ENCODE results near the gene NR2C2.
"Not testable (repeated sequence)": the region's sequence is repeated elsewhere in the genome, so short reads cannot be mapped to it uniquely, and the experiment has no call there.

Gene NR2C2

GRCh38 chr3:14947100-14947885, at the start of gene NR2C2:
TSS of gene NR2C2 (plus strand) at chr3:14947583. CDS start at chr3:15003915, 56,332 bp downstream.
- TF ChIP-seq, protein P1, sequence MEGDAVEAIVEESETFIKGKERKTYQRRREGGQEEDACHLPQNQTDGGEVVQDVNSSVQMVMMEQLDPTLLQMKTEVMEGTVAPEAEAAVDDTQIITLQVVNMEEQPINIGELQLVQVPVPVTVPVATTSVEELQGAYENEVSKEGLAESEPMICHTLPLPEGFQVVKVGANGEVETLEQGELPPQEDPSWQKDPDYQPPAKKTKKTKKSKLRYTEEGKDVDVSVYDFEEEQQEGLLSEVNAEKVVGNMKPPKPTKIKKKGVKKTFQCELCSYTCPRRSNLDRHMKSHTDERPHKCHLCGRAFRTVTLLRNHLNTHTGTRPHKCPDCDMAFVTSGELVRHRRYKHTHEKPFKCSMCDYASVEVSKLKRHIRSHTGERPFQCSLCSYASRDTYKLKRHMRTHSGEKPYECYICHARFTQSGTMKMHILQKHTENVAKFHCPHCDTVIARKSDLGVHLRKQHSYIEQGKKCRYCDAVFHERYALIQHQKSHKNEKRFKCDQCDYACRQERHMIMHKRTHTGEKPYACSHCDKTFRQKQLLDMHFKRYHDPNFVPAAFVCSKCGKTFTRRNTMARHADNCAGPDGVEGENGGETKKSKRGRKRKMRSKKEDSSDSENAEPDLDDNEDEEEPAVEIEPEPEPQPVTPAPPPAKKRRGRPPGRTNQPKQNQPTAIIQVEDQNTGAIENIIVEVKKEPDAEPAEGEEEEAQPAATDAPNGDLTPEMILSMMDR (IDR thresholded peaks at IDR 0.05; ENCODE audit: extremely low read depth, missing control alignments), result no peak
- DNase-seq (ENCODE audit: low spot score), result peak; percentile 94

GRCh38 chr3:14898929-14899328, 48.5 kb upstream of the NR2C2 start:
- TF ChIP-seq, protein P1 (IDR thresholded peaks at IDR 0.05; ENCODE audit: extremely low read depth, missing control alignments), result no peak
- no peak for DNase-seq (ENCODE audit: low spot score)

GRCh38 chr3:14899993-14900618, 47.3 kb upstream of the NR2C2 start:
- TF ChIP-seq, protein P1 (IDR thresholded peaks at IDR 0.05; ENCODE audit: extremely low read depth, missing control alignments), result no peak
- DNase-seq (ENCODE audit: low spot score), result no peak

GRCh38 chr3:14900881-14901873, 46.2 kb upstream of the NR2C2 start:
- no peak for DNase-seq (ENCODE audit: low spot score)
- TF ChIP-seq, protein P1 (IDR thresholded peaks at IDR 0.05; ENCODE audit: extremely low read depth, missing control alignments), result no peak

DNA sequence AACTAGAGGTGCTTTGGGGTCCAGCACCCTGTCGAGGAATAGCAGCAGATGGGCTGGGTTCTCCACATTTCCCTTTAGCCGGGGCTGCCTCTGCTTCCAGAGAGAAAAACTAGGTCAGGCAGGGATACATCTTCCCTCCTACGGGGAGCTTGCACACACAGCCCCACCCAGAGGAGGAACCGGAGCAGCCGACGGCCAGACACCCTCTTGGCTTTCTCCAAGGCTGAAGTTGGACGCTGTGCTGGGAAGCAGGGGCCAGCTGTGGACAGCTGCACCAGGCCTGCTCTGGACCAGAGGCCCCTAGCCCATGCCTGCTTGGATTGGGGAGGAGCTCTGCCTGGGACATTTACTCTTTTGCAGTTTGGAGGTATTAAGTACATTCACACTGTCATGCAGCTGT, 44.7 kb upstream of the NR2C2 start:
- TF ChIP-seq, protein P1 (IDR thresholded peaks at IDR 0.05; ENCODE audit: extremely low read depth, missing control alignments), result no peak
- no peak for DNase-seq (ENCODE audit: low spot score)

DNA sequence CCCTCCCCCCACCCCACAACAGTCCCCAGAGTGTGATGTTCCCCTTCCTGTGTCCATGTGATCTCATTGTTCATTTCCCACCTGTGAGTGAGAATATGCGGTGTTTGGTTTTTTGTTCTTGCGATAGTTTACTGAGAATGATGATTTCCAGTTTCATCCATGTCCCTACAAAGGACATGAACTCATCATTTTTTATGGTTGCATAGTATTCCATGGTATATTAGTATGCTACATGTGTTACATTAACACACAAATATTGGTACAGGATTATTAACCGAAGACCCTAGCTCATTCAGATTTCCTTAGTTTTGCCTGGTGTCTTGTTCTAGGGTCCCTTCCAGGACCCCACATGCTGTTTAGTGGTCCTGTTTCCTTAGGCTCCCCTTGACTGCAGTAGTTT, 43.9 kb upstream of the NR2C2 start:
- DNase-seq (ENCODE audit: low spot score), result not testable (repeated sequence)

GRCh38 chr3:14905055-14905657, 42.2 kb upstream of the NR2C2 start:
- TF ChIP-seq, protein P1 (IDR thresholded peaks at IDR 0.05; ENCODE audit: extremely low read depth, missing control alignments), result no peak

More at GRCh38 chr3:14905055-14905657, 42.2 kb upstream of the NR2C2 start:
- no peak for DNase-seq (ENCODE audit: low spot score)

All from GM20000 (cell line).